GM12878 (cell line): ENCODE data around the gene MGLL. TPM values are rescaled to one million over a fixed set of nuclear protein-coding genes. Genes with fewer than 3 reads are reported as not detected.
A peak's percentile ranks its signal among the peaks of the same experiment; 100 is the strongest.

ENCODE experiments used
- ATAC-seq: fragments of 200-7000 bp; cut with Tn5 transposase; 3 replicates; pipeline ENCODE4 v1.9.1; 2020; ENCODE audit warnings: mild to moderate bottlenecking, moderate library complexity
- BruUV-seq: library from RNA; stranded (reverse); fragments of 400-500 nt; replicated peaks from 2 replicates; lab custom pipeline; 2021; lab: Mats Ljungman, UMichigan
- CTCF ChIA-PET: fragments of 300-600 bp; sonication (Branson Sonifier 250); formaldehyde crosslinking; extraction: SDS; loops from one replicate; lab custom pipeline; 2021; ENCODE audit warnings: inconsistent platforms; lab: Yijun Ruan, JAX
- POLR2A ChIA-PET: fragments of 350-600 bp; formaldehyde crosslinking; extraction: SDS; loops from one replicate; lab custom pipeline; 2021; ENCODE audit warnings: inconsistent platforms; lab: Charles Lee
- RAD21 ChIA-PET: fragments of 300-600 bp; sonication (Branson Sonifier 250); formaldehyde crosslinking; loops from one replicate; lab custom pipeline; 2023; ENCODE audit warnings: antibody characterized with exemption; ENCODE audit not compliant: unreplicated experiment; lab: Charles Lee
- SMC1A ChIA-PET: fragments of 300-600 bp; sonication (Branson Sonifier 250); formaldehyde crosslinking; loops from one replicate; lab custom pipeline; 2023; ENCODE audit not compliant: unreplicated experiment, uncharacterized antibody; lab: Charles Lee
- DNase-seq: peaks from one replicate; pipeline ENCODE4 v3.0.0-alpha.2; 2011; ENCODE audit warnings: low read depth, low spot score
- FAIRE-seq: peaks from 3 replicates; lab custom pipeline; 2011; peaks lifted over from hg19 to GRCh38; lab: Jason Lieb, UNC
- H2AFZ ChIP-seq: 2 replicates; pipeline ENCODE4 v1.6.0; 2011; ENCODE audit warnings: low read depth, low read length, control low read depth; ENCODE audit not compliant: control insufficient read depth
- H3K27ac ChIP-seq: 2 replicates; pipeline ENCODE4 v1.5.1; 2011; ENCODE audit warnings: control low read depth; ENCODE audit not compliant: control insufficient read depth, insufficient read depth
- H3K27me3 ChIP-seq, 2 experiments: replicated peaks in 1 of 2; 2 replicates each; pipeline versions ENCODE4 v1.6.0 to v1.6.1; 2011; ENCODE audit warnings: low read length in 1 of 2; ENCODE audit not compliant: control insufficient read depth in 2 of 2, insufficient read depth in 2 of 2
- H3K36me3 ChIP-seq, 2 experiments: 2 replicates each; pipeline ENCODE4 v1.5.1; 2011; ENCODE audit warnings: low read length in 1 of 2; ENCODE audit not compliant: control insufficient read depth in 2 of 2, insufficient read depth in 2 of 2
- H3K4me1 ChIP-seq: 2 replicates; pipeline ENCODE4 v1.6.1; 2011; ENCODE audit warnings: mild to moderate bottlenecking, low read length, moderate library complexity, mixed read lengths; ENCODE audit not compliant: control insufficient read depth, insufficient read depth
- H3K4me2 ChIP-seq: 2 replicates; pipeline ENCODE4 v1.6.0; 2011; ENCODE audit warnings: control low read depth; ENCODE audit not compliant: control insufficient read depth, insufficient read depth
- H3K4me3 ChIP-seq: fragments of 200-600 bp; sonication (generic); 2 replicates; pipeline ENCODE4 v1.5.1; 2016
- H3K79me2 ChIP-seq: 2 replicates; pipeline ENCODE4 v1.6.0; 2011; ENCODE audit warnings: low read length; ENCODE audit not compliant: control insufficient read depth, insufficient read depth
- H3K9ac ChIP-seq: 2 replicates; pipeline ENCODE4 v1.8.0; 2011; ENCODE audit warnings: low read length, control low read depth, mixed read lengths; ENCODE audit not compliant: control insufficient read depth, insufficient read depth
- H3K9me3 ChIP-seq: replicated peaks from 3 replicates; pipeline ENCODE4 v1.5.1; 2011; ENCODE audit warnings: mild to moderate bottlenecking, low read length; ENCODE audit not compliant: control insufficient read depth, insufficient read depth
- H4K20me1 ChIP-seq: 2 replicates; pipeline ENCODE4 v1.6.0; 2011; ENCODE audit not compliant: control insufficient read depth, insufficient read depth
- ETV6 ChIP-seq, 2 experiments: fragments of 450-650 bp in 1 of 2; IDR thresholded peaks in 1 of 2; conservative IDR thresholded peaks in 1 of 2; 2 replicates each; pipeline ENCODE4 v1.6.1; 2014; ENCODE audit warnings: antibody characterized with exemption in 1 of 2, borderline replicate concordance in 1 of 2, low read depth in 1 of 2, mild to moderate bottlenecking in 1 of 2, moderate library complexity in 1 of 2
- EZH2 ChIP-seq: IDR thresholded peaks from 2 replicates; pipeline ENCODE4 v1.6.1; 2012; ENCODE audit warnings: low read depth, mild to moderate bottlenecking, control low read depth, inconsistent platforms, low read length, borderline replicate concordance; ENCODE audit not compliant: control insufficient read depth
- GABPA ChIP-seq: IDR thresholded peaks from 2 replicates; pipeline ENCODE4 v1.6.1; 2014; ENCODE audit warnings: antibody characterized with exemption, low read depth, mild to moderate bottlenecking, inconsistent platforms
- GATAD2B ChIP-seq: fragments of 450-650 bp; conservative IDR thresholded peaks from 2 replicates; pipeline ENCODE4 v1.6.1; 2017; ENCODE audit warnings: low read depth, mild to moderate bottlenecking, moderate library complexity
- PAX8 ChIP-seq: fragments of 450-650 bp; IDR thresholded peaks from 2 replicates; pipeline ENCODE4 v1.6.1; 2017; ENCODE audit warnings: mild to moderate bottlenecking, moderate library complexity
- PRDM15 ChIP-seq: fragments of 450-650 bp; formaldehyde crosslinking; IDR thresholded peaks from 2 replicates; pipeline ENCODE4 v1.4.0; 2020; ENCODE audit warnings: mild to moderate bottlenecking, moderate library complexity
- RELB ChIP-seq: fragments of 450-650 bp; IDR thresholded peaks from 2 replicates; pipeline ENCODE4 v1.6.1; 2017; ENCODE audit warnings: low read depth, mild to moderate bottlenecking, moderate library complexity
- SMC3 ChIP-seq: IDR thresholded peaks from 2 replicates; pipeline ENCODE4 v1.6.1; 2011; ENCODE audit warnings: low read length, improper control_type of control experiment, borderline replicate concordance
- TCF7 ChIP-seq: IDR thresholded peaks from 2 replicates; pipeline ENCODE4 v1.6.1; 2014; ENCODE audit warnings: antibody characterized with exemption, borderline replicate concordance
- YBX1 ChIP-seq: fragments of 450-650 bp; IDR thresholded peaks from 2 replicates; pipeline ENCODE4 v1.6.1; 2016; ENCODE audit warnings: antibody characterized with exemption
- ZBTB11 ChIP-seq: fragments of 450-650 bp; formaldehyde crosslinking; IDR thresholded peaks from 2 replicates; pipeline ENCODE4 v1.5.0; 2022; ENCODE audit warnings: mild to moderate bottlenecking, missing genetic modification characterization
- ZZZ3 ChIP-seq: IDR thresholded peaks from 2 replicates; pipeline ENCODE4 v1.6.1; 2011; ENCODE audit warnings: low read depth; ENCODE audit not compliant: control insufficient read depth, insufficient read length
- WGBS: methylation state at CpG from one replicate; pipeline ENCODE4 v1.1.6; 2016; ENCODE audit warnings: low lambda C conversion rate; ENCODE audit not compliant: insufficient replicate concordance, insufficient coverage; ENCODE audit errors: missing lambda C conversion rate; 5-methylcytosine and 5-hydroxymethylcytosine counted together
- in situ Hi-C: fragments of 300-500 bp; cut with MboI; formaldehyde crosslinking; loops from 9 replicates; pipeline ENCODE4 v1.14.3; 2018; ENCODE audit warnings: mixed read lengths
- intact Hi-C: fragments of 100-400 bp; cut with micrococcal nuclease; formaldehyde crosslinking; loops from one replicate; pipeline ENCODE4 v1.14.2; 2022; ENCODE audit not compliant: unreplicated experiment
- polyA plus RNA-seq, 11 experiments: library from polyadenylated mRNA; depleted of rRNA in 4 of 11; unstranded in 6 of 11; stranded (reverse) in 5 of 11; fragments of >200 nt; fragmentation: Nextera tagmentation in 4 of 11; fragmentation: Illumina TruSeq in 1 of 11; extraction: Ambion mirVana in 4 of 11; extraction: Trizol in 1 of 11; gene quantifications; 1 replicate in 1 of 11; 2 replicates in 10 of 11; pipeline versions ENCODE4 v1.2.1 to v1.2.3, GENCODE V29; 2011 to 2016; ENCODE audit warnings: inconsistent platforms in 2 of 11, missing spikeins in 2 of 11, low read depth in 1 of 11
- total RNA-seq, 4 experiments: library from RNA; depleted of rRNA in 3 of 4; stranded (reverse); fragments of >200 nt in 3 of 4; fragmentation: Illumina TruSeq in 1 of 4; extraction: Trizol in 1 of 4; gene quantifications; 2 replicates each; pipeline versions ENCODE4 v1.2.1 to v1.2.3, GENCODE V29; 2013 to 2021

MGLL gene
- total and polyA plus RNA-seq, 10 of the 15 experiments (the other 5 are each of a cell fraction or from before 2014, with no cell fraction given) = 44.9 to 177 (median 72.9) TPM

DNA sequence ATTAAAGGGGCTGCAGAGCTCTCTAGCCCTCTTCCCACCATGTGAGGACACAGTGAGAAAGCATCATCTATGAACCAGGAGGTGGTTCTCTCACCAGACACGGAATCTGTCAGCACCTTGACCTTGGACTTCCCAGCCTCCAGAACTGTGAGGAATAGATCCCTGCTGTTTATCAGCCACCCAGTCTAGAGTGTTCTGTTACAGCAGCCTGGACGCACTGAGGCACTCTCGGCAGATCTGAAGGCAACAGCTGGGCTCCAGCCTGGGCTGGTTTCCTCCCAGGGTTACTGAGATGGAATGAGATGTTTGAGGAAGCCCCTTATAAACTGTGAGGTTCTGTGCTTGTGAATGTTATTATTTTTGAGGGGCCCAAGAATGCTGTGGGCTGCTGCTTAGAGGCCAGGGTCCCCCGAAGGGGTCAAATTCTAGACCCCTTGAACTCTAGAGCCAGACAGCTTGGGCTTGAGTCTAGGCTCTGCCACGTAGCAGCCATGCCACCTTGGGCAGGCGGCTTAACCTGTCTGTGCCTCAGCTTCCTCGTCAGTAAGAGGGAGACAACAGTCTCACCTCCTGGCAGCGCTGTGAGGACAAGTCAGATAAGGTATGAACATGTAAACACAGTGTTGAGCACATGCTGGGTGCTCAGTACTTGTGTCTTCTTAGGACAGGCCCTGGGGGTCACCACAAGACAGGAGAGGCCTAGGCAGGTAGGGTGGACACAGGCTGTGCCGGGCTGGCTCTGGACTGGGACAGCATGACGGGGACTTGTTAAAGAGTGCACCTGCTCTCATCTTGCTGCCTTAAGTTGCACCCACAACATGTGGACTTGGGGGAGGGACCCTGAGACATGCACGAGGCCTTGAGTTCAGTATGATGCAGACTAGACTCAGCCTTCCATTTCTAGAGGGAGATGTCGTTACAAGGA, 49.2 kb downstream of the MGLL start (continued):
- TF ChIP-seq PRDM15 (CRISPR knock-in tag) (no peak), PAX8 (no peak), TCF7 (no peak), GATAD2B (no peak)

DNA sequence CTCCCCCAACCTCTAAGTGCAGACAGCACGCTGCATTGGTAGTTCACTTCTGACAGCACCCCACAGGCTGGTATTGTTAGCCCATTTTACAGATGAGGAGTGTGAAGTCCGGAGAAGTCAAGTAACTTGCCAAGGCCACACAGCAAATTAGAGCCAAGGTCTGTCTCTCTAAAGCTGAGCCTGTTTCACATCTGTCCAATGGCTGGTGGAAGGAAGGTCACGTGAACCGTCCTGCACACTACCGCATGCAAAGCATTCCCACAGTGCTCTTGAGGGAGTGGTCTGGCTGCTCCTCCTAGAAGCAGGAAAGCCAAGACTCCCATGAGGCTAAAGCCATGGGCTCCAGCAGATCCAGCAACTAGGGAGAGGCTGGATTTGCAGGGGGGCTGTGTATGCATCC, 50.0 kb downstream of the MGLL start:
- Histone ChIP-seq H3K4me3 (no peak overlapping the region), H3K27ac (peak overlapping the region; percentile 10; the same call in 1 of the 2 replicates), H3K4me2 (no peak overlapping the region), H3K27me3 (no peaks in the 10 kb centered on the region), H3K9ac (no peak overlapping the region), H3K4me1 (peaks cover 64% of the 10 kb centered on the region), H3K36me3 (peaks cover 0 to 12% of the 10 kb centered on the region in 2 experiments; a peak in 2 of 4 replicates), H2AFZ (no peak overlapping the region), H3K9me3 (peaks cover 6% of the 10 kb centered on the region), H4K20me1 (no peaks in the 10 kb centered on the region), H3K79me2 (peaks cover 61% of the 10 kb centered on the region)
- no peak for FAIRE-seq
- ChIA-PET POLR2A (no interaction called here), SMC1A (no interaction called here), RAD21 (no interaction called here), CTCF (interaction anchor here (1.0 kb wide), 1 partner anchor 23 kb away, joined by 4 read pairs; no protein-coding TSS in a partner anchor)
- DNase-seq = no peak
- intact Hi-C loops = no loop called here
- BruUV-seq = no TSS peak
- WGBS = 74% methylated on average over 5 of the region's 5 CpGs
- in situ Hi-C loops = no loop called here
- no peak for ATAC-seq
- TF ChIP-seq YBX1 (no peak), RELB (no peak), EZH2 (no peak), SMC3 (no peak), GABPA (no peak), ZBTB11 (no peak), ETV6 (conservative IDR thresholded peaks at IDR 0.05 in 1 of 2, IDR thresholded peaks at IDR 0.05 in 1 of 2; ENCODE audit: borderline replicate concordance in 1 of 2, low read depth in 1 of 2) (no peak), ZZZ3 (no peak)
